NCI-H1417 treated with DMSO at 0.1 percent for 48 hours (cell line): Measurements from ENCODE around the gene CNTNAP2.

Experiments used
- DNase-seq: peaks from one replicate; lab custom pipeline; 2025; lab: John Stamatoyannopoulos, UW

CNTNAP2 gene

GRCh38 chr7:148104136-148104716, 1987.6 kb downstream of the CNTNAP2 start:
- no peak for DNase-seq

GRCh38 chr7:148104924-148105323, 1988.3 kb downstream of the CNTNAP2 start:
- no peak for DNase-seq

- no peak for DNase-seq
These were observed 1989.3 kb downstream of the CNTNAP2 start for GRCh38 chr7:148105853-148106252.

GRCh38 chr7:148107443-148108127, 1991.0 kb downstream of the CNTNAP2 start:
- no peak for DNase-seq

GRCh38 chr7:148108381-148108780, 1991.8 kb downstream of the CNTNAP2 start:
- no peak for DNase-seq

GRCh38 chr7:148110097-148110868, 1993.7 kb downstream of the CNTNAP2 start:
- no peak for DNase-seq

- no peak for DNase-seq
These were observed 1998.2 kb downstream of the CNTNAP2 start for GRCh38 chr7:148114804-148115203.

- no peak for DNase-seq
These were observed 1998.7 kb downstream of the CNTNAP2 start for GRCh38 chr7:148115308-148115707.

GRCh38 chr7:148116195-148116594, 1999.6 kb downstream of the CNTNAP2 start:
- DNase-seq = no peak

- no peak for DNase-seq
These were observed 2000.3 kb downstream of the CNTNAP2 start for GRCh38 chr7:148116829-148117403.

- DNase-seq = no peak
These were observed 2001.8 kb downstream of the CNTNAP2 start for GRCh38 chr7:148118371-148118770.

- DNase-seq = no peak
These were observed 2004.8 kb downstream of the CNTNAP2 start for GRCh38 chr7:148121401-148121800.

GRCh38 chr7:148121847-148122246, 2005.2 kb downstream of the CNTNAP2 start:
- DNase-seq = no peak

- DNase-seq = no peak
These were observed 2007.9 kb downstream of the CNTNAP2 start for GRCh38 chr7:148124477-148124876.

GRCh38 chr7:148127374-148127773, 2010.8 kb downstream of the CNTNAP2 start:
- DNase-seq = no peak

GRCh38 chr7:148129023-148129422, 2012.4 kb downstream of the CNTNAP2 start:
- no peak for DNase-seq

GRCh38 chr7:148135116-148135515, 2018.5 kb downstream of the CNTNAP2 start:
- no peak for DNase-seq

GRCh38 chr7:148135997-148136396, 2019.4 kb downstream of the CNTNAP2 start:
- no peak for DNase-seq

- no peak for DNase-seq
These were observed 2026.2 kb downstream of the CNTNAP2 start for GRCh38 chr7:148142660-148143248.

- no peak for DNase-seq
These were observed 2028.2 kb downstream of the CNTNAP2 start for GRCh38 chr7:148144827-148145226.

GRCh38 chr7:148146346-148146745, 2029.7 kb downstream of the CNTNAP2 start:
- DNase-seq = no peak

- no peak for DNase-seq
These were observed 2030.8 kb downstream of the CNTNAP2 start for GRCh38 chr7:148147438-148147837.
